ENCODE measurements around the gene DNAJB5.
"Not testable (repeated sequence)": the region's sequence is repeated elsewhere in the genome, so short reads cannot be mapped to it uniquely, and the experiment has no call there.

Gene DNAJB5

DNA sequence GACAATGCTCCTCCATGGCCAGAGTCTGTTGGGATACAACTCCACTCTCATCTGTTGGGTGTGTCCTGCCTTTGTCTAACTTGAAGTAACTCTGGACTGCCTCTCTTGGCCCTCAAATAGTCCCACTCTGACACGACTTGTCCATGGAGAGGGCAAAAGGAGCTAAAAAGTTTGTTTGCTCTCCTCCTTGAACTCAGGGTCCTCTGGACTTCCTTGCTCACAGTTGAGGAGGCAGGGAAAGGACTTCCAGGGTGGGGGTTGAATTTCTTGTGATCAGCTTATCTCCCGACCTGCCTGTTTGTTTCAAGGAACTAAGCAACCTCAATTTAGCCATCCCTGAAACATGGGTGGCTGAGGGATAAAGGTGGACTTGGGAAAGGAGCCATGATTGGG, 11.7 kb downstream of the DNAJB5 start:
- DNase-seq, result no peak

- DNase-seq, result no peak
These were observed 12.4 kb downstream of the DNAJB5 start for GRCh38 chr9:35001803-35002502.

DNA sequence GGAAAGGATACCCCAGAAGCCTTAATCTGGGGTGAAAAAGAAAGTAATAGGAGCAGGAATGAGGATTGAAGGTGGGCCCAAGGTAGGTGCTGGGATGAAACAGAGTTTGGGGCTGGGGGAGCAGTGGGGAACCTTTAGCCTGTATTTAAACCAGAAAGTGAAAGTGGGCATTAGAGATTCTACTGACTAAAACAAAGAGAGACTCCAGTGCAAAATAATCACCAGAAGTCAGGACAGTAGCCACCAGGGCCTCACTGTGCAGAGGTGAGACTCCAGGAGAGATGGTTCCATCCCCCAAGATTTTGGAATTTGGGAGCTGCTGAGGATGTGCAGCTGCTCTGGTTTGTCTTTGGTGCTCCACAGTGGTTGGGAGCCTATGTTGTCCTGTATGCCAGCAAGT, 13.1 kb downstream of the DNAJB5 start:
- no peak for DNase-seq

DNA sequence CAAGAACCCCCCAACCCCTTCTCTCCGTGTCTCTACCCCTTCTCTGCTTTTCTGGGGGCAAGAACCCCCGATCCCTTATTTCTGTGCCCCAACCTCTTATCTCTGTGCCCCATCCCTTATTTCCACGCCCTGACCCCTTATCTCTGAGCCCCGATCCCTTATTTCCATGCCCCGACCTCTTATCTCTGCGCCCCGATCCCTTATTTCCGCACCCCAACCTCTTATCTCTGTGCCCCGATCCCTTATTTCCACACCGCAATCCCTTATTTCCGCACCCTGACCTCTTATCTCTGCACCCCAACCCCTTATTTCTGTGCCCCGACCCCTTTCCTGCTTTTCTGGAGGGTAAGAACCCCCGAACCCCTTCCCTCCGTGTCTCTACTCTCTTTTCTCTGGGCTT, 14.8 kb downstream of the DNAJB5 start:
- DNase-seq, result not testable (repeated sequence)

DNA sequence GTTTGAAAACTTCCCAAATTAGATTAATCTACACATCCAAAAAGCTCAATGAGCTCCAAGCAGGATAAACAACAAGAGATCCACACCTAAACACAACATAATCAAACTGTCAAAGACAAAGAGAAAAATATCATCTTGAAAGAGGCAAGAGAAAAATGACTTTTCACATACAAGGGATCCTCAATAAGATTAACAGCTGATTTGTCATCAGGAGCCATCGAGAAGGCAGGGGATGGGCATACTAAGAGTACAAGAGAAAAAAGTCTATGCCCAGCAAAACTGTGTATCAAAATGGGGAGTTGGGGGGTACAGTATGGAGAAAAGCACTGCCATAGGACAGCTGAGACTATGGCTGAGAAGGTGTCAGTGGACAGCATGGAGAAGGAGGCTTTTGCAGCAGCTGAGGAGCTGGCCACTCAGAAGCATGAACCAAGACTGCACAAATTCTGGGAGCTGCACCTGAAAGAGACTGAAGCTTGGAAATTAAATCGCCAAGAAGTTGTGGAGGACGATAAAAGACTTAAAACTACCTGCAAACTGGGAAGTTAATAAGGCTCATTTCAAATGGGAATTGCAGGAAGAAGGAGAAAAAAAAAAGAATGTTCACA, 20.9 kb downstream of the DNAJB5 start:
- no peak for DNase-seq

DNA sequence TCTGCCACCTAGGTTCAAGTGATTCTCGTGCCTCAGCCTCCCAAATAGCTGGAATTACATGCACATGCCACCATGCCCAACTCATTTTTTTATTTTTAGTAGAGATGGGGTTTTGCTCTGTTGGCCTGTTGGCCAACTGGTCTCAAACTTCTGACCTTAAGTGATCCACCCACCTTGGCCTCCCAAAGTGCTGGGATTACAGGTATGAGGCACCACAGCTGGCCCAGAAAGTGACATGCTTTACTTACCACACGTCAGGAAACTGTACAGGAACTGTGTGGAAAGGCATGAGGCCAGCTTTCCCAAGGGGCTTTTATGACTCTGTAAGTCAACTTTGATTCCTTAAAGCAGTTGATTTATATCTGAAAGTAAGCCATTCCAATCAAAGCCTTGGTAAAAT, 25.0 kb downstream of the DNAJB5 start:
- no peak for DNase-seq

DNA sequence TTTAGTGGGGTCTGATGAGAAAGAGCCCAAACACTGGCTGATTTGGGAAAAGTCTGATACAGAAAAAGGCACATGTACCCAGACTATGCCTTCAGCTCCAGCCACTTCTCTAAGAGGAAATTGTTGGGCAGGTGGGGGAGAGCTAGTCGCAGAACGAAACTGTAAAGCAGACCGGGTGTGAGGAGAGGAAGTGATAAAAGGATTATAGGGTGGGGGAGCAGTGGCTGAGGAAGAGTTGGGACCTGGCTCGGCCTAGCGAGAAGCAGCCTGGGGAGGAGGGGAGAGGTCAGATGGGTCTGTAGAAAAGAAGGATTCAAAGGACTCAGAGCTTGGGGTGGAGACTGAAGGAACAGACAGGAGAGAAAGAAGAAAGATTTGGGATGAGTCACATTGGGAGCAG, 33.9 kb downstream of the DNAJB5 start:
- DNase-seq, result not testable (repeated sequence)

GRCh38 chr9:35026671-35027070, 37.1 kb downstream of the DNAJB5 start:
- no peak for DNase-seq

GRCh38 chr9:35027374-35027773, 37.8 kb downstream of the DNAJB5 start:
- DNase-seq, result no peak

DNA sequence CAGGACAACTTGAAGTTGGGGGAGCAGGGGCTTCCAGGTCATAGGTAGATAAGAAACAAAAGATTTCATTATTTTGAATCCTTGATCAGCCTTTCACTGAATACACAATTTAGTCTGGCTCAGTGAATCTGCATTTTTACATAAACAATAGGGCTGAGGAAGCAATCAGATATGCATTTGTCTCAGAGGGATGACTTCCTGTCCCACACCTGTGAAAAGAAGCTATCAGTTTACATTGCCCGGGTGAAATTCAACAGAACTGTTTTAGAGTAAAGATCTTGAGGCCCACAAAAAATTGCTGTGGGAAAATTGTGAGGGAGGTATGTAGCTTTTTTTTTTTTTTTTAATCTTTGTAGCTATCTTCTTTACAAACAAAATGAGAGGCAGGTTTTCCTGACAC, 38.3 kb downstream of the DNAJB5 start:
- DNase-seq, result no peak

DNA sequence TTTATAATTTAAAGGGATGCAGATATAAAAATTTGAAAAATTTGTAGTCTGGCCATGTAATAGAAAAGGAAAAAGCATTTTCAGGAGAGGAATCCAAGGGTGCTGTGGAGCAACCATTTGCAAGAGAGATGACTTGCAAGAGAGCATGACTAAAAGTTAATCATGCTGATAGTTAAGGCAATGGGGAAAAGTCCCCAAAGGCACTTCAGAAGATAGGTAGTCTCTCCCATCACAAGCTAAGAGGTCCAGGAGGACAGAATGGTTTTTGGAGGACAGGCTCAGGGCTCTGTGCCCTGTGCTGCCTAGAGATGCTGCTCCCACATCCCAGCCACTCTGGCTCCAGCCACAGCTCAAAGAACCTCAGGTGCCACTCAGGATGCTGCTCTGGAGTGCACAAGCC, 38.8 kb downstream of the DNAJB5 start:
- DNase-seq, result no peak

DNA sequence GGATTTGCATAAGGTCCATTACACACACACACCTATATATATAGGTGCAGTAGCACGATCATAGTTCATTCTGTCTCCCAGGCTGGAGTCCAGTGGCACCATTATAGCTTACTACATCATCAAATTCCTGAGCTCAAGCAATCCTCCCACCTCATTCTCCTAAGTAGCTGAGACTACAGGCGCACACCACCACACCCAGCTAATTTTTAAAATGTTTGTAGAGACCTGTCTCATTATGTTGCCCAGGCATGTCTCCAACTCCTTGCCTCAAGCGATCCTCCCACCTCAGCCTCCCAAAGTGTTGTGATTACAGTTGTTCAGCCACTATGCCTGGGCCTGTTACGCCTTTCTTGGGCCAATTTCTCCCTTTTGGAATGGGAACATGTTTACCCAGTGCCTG, 39.7 kb downstream of the DNAJB5 start:
- DNase-seq, result no peak

- no peak for DNase-seq
These were observed 40.3 kb downstream of the DNAJB5 start for GRCh38 chr9:35029852-35030251.

- DNase-seq, result no peak
These were observed 43.6 kb downstream of the DNAJB5 start for GRCh38 chr9:35033101-35033500.

- DNase-seq, result no peak
These were observed 46.5 kb downstream of the DNAJB5 start for GRCh38 chr9:35035851-35036701.

GRCh38 chr9:35042081-35042604, 52.6 kb downstream of the DNAJB5 start:
- no peak for DNase-seq

- DNase-seq, result no peak
These were observed 53.5 kb downstream of the DNAJB5 start for GRCh38 chr9:35042891-35043545.

GRCh38 chr9:35044071-35044470, 54.5 kb downstream of the DNAJB5 start:
- DNase-seq, result no peak

All from GOT3 (cell line).